GM12872 (cell line): ENCODE data around the gene WLS.

Experiments
- CTCF ChIP-seq: IDR thresholded peaks from 3 replicates; pipeline ENCODE4 v1.5.1; 2011; ENCODE audit warnings: low read depth, mild to moderate bottlenecking, low read length, moderate library complexity; ENCODE audit not compliant: insufficient read depth

The WLS gene

GRCh38 chr1:68111519-68112436 lies 120.5 kb downstream of the WLS start:
- TF ChIP-seq CTCF = no peak

- no peak for TF ChIP-seq CTCF
Measured at GRCh38 chr1:68107771-68108170, 124.6 kb downstream of the WLS start.

GRCh38 chr1:68103884-68104554 lies 128.3 kb downstream of the WLS start:
- TF ChIP-seq CTCF = no peak

- TF ChIP-seq CTCF = no peak
Measured at GRCh38 chr1:68103011-68103545, 129.2 kb downstream of the WLS start.

- no peak for TF ChIP-seq CTCF
Measured at GRCh38 chr1:68101829-68102228, 130.5 kb downstream of the WLS start.

GRCh38 chr1:68100571-68100970 lies 131.8 kb downstream of the WLS start:
- TF ChIP-seq CTCF = no peak

GRCh38 chr1:68093737-68094136 lies 138.6 kb downstream of the WLS start:
- no peak for TF ChIP-seq CTCF
